Breast epithelium (tissue), 3 donors: ENCODE results near the gene TRIM28.

Source experiments
- CTCF ChIP-seq, 3 donors: fragments of 450-650 bp; IDR thresholded peaks; one replicate each; pipeline ENCODE4 v1.5.1; 2016 to 2017; ENCODE audit warnings: antibody characterized with exemption in 3 of 3, mild to moderate bottlenecking in 3 of 3, moderate library complexity in 3 of 3
- POLR2AphosphoS5 ChIP-seq, 3 donors: sonication (generic); formaldehyde crosslinking; IDR thresholded peaks; one replicate each; pipeline ENCODE4 v1.6.1; 2017; ENCODE audit warnings: antibody characterized with exemption in 3 of 3

DNA sequence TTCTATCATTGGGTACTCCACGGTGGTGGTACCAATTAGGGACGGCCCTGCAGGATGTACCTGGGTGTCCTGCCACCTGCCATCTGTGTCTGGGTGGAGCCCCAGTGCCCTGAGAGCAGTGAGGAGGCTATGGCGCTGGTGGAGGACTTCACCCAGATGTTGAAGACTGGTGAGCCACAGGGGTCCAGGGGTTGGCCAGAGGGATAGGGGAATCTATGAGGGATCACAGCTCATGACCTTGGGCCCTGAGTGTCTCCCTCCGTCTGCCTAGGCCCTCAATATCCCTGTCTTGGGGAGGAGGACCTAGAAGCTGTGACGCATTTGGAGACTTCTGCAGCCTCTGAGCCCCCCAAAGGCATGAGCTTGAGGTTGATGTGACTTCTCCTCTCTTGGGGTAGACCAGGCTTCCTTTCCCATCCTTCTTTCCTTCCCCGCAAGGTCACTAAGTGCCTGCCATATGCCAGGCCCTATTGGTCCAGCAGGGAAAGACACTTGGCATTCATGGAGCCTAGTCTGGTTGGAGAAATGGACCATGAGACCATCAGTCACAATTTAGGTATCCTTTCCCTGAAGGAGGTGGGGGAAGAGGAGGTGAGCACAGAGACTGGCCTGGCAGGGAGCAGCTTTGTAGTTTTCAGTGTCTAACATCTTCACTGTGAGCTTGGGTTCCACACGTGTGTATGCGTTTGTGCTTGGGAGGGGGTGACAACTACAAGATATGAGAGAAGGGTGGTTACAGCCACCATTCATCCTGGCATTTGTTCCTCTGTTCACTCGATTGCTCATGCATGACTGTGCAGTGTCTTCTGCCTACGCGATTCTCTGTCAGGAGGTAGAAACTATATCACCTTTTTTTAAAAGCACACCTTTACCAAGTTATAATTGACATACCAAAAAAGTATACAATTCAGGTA is 34.4 kb downstream of the TRIM28 start:
- TF ChIP-seq CTCF (IDR thresholded peaks at IDR 0.05) = no peak
- TF ChIP-seq POLR2AphosphoS5 (IDR thresholded peaks at IDR 0.05) = no peak
